HG02870 (cell line): ENCODE results near the gene PLVAP.

ENCODE experiments used
- ATAC-seq: cut with Tn5 transposase; IDR thresholded peaks from one replicate; pipeline ENCODE4 v1.9.1; 2021; ENCODE audit warnings: mild to moderate bottlenecking, moderate library complexity; ENCODE audit not compliant: unreplicated experiment

PLVAP gene

DNA sequence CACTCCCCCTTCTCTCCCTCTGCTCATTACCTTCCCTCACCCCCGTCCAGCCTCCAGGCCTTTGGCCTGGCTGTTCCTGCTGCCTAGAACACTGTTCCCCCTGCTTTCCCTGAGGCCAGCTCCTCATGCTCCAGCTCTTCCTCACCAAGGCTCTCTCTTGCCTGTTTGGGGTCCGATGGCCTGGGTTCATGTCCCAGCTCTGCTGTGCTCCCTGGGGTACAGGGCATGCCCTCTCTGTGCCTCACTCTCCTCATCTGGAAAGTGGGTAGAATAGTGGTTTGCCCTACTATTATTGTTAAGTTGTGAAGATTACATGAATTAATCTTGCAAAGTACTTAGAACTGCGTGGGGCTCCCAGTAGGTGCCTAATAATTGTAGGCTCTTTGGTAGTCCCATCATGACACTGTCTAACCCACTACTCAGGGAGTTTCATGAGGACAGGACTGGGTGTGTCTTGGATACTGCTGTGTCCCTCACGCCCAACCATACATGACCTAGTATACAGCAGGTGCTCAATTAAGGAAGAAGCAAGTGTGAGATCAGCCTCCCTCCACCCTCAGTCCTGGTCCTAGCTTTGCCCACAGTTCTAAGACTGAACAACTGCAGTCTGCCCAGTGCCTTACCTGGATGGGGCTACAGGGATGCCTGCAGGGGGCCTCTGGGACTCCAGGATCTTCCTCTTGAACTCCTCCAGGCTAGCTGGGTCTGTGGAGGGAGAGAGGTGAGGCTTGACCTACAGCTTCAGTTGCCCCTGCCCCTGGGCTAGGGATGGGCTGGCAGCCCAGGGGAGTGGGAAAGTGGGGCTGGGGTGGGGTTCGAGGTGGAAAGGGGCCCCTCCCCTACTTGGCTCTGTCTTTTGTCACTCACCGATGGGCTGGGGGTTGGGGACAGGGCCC is 17.0 kb downstream of the PLVAP start:
- ATAC-seq: no peak

DNA sequence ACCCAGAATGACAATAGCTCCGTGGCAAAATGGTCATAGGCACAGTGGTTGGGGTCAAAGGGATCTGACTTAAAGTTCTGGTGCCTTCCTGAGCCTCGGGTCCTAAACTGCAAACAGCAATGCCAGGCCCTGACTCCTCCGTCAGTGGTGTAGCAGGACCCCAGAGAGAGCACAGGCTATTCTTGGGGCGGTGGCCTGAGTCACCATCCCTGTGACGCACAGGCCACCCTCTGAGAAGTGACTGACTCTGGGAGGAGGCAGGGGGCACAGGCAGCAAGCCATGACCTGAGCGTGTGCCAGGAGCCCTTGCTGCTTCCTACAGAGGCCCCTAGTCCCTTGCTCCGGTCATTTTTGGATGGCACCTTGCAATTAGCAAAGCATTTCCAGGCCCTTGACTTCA is 18.7 kb downstream of the PLVAP start:
- no peak for ATAC-seq

DNA sequence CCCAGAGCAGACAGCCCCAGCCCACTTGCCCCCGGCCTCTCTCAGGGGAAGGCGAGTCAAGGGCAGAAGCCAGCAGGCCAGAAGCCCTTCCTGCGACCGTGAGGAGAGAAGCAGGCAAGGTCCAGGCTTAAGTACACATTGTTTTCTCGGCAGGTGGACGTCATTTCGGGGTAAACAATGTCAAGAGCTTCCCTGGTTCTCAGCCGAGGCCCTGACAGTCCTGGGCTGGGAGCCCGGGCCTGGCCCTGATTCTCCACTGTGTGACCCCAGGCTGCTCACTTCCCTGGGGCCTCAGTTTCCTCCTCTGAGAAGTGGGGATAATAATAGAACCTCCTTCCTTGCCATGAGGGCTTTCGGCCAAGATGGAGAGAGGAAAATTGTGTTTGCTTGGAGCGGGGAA is 19.4 kb downstream of the PLVAP start:
- ATAC-seq: no peak

DNA sequence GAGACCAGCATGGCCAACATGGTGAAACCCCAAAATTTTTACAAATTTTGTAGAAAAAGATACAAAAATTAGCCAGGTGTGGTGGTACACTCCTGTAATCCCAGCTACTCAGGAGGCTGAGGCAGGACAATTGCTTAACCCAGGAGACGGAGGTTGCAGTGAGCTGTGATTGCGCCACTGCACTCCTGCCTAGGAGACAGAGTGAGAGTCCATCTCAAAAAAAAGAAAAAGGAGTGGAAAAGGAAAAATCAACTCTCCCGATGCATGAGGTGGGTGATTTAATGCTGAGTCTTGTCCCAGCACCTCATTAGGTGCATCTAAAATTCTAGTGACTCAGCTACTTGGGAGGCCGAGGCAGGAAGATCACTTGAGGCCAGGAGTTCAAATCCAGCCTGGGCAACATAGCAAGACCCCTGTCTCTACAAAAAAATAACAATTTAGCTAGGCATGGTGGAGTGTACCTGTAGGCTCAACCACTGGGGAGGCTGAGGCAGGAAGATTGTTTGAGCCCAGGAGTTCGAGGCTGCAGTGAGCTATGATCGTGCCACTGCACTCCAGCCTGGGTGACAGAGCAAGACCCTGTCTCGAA is 20.0 kb downstream of the PLVAP start:
- no peak for ATAC-seq

DNA sequence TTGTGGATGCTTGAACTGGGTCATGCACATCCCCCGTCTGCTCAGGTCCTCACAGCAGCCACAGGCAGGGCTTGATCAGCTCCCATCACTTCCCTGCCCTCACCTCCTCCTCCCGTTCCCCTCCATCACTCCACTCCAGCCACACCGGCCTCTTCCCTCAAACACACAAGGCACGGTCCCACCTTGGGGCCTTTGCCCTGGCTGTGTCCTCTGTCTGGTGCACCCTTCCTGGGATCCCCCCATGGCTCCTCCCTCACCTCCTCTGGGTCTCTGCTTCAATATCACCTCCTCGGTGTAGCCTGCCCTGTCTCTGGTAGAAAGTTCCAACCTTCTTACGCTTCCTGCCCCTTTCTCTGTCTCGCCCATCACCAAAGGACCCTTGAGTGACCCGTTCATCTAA is 23.8 kb downstream of the PLVAP start:
- ATAC-seq: no peak

DNA sequence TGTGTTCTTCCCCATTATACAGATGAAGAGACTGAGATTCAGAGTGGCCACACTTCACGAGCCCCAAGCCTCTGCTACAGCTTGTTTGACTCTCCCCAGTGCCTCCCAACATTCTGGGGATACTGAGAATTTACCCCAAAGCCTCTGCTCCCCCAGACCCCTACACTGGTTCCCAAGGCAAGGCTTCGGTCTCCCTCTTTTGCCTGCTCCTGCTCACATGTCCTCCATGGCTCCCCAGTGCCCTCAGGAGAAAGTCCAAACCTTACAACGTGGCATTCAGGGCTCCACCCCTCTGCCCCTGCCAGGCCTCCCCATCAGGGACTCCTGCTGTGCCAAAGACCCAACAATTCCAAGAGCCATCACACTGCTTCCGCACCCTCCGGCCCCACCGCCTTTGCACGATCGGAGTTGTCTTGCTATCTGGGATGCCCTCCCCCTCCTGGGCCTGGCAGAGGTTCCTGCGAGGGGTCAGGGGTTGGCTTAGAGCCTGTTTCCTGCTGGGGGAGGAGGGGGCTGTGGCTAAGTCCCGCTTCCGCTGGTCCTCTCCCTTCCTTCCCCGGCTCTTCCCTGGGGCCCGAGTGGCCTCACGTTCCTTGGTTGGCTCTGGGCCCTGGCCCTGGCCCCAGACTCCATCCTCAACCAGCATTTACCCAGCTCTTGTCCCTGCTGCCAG is 24.4 kb downstream of the PLVAP start:
- ATAC-seq: no peak

DNA sequence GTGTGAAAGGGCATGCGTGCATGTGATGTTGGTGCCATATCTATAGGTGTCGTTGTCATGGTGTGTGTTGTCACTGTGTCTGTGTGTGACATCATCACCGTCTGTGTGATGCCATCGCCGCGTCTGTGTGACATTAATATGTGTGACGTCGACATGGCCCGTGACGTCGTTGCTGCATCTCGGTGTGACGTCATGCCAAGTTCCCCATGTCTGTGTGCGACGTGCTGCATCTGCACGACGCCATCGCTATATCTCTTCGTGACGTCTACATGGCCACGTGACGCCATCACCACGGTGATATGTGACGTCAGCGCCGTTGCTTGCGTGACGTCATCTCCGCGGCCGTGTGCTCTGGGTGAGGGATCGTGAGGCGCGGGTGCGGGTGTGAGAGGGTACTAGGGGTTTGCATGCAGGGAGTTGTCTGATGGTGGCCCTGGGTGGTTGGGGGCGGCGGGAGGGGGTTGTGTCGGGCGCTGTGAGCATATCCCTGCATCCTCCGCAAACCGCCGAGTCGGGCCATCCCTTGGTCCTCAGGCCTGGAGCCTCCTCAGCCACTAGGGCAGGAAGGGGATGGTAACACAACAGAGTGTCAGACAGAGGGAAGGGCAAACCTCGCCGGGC is 25.2 kb downstream of the PLVAP start:
- no peak for ATAC-seq

DNA sequence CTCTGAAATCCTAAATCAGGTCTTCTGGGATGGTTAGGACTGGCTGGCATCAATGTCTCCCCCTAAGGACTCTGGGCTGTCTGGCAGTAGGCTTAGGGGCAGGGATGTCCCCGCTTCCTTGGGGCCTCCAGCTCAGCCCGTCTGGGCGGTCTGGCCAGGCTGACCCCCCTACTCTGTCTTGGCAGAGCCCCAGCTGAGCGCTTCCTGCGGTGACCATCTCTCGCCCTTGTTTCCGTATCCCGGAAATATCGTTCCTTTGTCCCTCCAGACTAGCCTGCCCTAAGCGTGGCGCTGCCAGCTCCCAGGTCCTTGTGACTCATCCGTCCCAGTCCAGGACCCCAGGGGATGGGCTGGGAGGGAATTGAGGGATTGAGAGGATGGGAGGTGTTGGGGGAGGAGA is 28.4 kb downstream of the PLVAP start:
- ATAC-seq: no peak

DNA sequence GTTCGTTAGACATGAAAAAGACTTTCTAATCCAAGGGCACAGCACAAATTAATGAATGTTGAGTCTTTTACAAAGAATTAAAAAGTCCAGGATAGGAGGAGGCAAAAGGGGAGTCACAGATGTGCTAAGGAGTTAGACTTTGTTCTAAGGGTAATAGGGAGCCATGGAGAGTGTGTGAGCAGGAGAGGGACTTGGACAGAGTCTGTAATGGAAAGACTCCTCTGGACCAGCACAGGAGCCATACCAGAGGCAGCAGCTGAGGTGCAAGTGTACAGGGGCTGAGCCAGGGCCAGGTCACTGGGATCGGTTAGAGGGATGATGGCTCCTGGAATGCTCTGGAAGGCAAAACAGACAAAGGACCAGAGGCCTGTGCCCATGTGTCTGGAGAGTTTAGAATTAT is 29.3 kb downstream of the PLVAP start:
- ATAC-seq: no peak

DNA sequence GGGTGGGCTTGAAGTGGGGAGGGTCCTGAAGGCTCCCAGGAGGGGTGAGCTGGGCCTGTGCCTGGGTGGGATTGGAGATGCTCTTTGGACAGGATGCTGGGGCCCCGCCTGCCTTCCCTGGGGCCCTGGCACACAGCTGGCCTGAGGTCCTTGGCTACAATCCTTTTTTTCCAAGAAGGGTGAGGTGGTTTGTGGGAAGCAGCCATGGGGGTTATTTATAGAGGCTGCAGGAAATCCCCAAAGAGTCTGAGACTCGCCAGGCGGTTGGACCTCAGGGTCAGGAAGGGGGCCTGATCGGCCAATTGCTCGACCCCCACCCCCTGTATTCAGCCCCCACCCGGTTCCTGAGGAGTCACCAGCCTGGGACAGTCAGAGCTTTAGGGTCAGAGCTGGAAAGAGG is 29.8 kb downstream of the PLVAP start:
- ATAC-seq: no peak

DNA sequence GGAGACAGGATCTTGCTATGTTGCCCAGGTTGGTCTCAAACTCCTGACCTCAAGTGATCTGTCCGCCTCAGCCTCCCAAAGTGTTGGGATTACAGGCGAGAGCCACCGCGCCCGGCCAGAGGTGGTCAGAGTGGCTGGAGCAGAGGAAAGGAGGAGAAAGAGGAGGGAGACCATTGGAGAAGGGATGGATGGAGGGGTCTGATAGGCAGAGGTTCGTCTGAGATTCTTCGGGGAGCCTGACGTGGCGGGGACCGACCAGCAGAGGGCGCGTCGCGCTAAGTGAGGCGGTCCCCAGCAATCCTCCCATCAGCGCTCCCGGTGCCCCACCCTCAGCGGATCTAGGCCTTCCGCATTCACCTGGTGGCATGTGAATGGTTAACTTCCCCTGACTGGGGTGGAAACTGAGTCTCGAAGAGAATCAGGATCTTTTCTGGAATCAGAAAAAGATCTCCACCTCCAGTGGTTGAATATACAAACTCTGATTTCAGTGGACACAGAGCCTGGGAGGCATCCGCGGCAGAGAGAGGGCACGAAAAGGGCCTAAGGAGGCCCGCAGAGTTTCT is 31.0 kb downstream of the PLVAP start:
- ATAC-seq: no peak

DNA sequence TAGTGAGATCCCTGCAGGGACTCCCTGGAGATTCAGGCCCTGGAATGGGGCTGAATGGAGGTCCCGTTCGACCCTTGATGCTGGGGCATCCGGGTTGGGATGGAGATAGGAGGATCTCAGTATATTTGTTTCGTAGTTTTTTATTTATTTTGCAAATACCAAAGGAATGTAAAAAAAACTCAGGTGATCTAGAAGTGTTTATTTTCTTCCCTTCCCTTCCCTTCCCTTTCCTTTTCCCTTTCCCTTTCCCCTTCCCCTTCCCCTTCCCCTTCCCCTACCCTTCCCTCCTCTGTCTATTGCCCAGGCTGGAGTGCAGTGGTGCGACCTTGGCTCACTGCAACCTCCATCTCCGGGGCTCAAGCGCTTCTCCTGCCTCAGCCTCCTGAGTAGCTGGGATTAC is 35.3 kb downstream of the PLVAP start:
- no peak for ATAC-seq

DNA sequence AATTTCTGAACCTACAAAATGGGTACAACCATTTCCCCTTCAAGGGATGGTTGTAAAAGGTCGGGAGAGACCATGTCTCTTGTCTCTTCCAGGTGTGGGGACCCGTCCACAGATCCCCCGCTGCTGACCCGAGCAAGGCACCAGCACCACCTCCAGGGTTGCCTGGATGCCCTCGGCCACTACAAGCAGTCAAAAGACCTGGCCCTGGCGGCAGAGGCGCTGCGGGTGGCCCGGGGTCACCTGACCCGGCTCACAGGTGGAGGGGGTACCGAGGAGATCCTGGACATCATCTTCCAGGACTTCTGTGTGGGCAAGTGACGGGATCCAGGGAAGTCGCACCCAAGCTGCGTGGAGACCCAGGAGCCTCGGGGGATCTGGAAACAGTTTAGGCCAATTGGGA is 35.8 kb downstream of the PLVAP start:
- no peak for ATAC-seq

DNA sequence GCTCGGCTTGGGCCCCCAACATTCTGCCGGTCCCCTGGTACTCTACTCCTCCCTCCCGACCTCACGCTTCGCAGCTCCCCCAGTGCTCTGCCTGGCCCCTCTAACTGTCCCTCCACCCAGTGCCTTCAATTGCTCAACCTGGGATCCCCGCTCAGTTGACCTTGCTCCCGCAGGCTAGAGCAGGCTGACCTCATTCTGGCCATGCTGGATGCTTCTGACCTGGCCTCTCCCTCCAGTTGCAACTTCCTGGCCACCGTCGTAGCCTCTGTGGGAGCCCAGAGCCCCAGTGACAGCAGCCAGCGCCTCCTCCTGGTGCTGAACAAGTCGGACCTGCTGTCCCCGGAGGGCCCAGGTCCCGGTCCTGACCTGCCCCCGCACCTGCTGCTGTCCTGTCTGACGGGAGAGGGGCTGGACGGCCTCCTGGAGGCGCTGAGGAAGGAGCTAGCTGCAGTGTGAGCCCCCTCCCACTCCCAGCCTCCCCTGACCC is 36.2 kb downstream of the PLVAP start:
- ATAC-seq: no peak

DNA sequence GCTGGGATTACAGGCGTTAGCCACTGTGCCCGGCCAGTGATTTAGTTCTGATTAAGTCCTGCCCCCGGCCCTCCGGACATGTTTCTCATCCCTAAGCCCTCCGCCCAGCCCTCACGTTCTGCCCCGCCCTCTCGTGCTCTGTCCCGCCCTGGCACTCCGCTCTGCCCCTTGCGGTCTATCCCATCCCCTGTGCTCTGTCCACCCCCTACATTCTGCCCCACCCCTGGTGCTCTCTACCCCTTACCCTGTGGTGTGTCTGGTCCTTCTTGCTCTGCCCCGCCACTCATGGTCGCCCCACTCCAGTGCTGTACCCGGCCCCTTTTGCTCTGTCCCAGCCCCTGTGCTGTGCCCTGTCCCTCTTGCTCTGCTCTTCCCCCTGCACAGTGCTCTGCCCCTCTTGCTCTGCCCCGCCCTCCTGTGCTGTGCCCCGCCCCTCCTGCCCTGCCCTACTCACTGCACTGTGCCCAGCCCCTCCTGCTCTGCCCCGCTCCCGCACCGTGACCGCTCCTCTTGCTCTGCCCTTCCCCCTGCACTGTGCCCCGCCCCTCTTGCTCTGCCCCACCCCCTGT is 36.8 kb downstream of the PLVAP start:
- no peak for ATAC-seq

DNA sequence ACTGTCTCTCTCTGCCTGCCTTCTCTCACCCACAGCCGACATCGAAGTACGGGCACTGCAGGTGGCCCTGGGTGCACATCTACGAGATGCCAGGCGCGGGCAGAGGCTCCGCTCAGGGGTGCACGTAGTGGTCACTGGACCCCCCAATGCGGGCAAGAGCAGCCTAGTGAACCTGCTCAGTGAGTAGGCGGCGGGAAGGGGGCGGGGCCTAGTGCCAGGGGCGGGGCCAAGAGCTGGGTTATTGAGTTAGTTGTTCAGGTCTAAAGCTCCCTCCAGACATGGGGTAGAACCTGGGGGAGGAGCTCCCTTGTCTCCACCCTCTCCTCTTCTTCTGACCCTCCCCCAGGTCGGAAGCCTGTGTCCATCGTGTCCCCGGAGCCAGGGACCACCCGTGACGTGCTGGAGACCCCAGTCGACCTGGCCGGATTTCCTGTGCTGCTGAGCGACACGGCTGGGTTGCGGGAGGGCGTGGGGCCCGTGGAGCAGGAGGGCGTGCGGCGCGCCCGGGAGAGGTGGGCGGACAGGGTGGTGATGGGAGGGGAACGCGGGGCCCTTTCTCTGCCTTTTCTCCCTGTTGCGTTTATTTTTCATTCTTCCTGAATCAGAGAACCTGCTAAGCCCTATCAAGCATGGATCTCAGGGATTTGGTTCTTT is 37.9 kb downstream of the PLVAP start:
- no peak for ATAC-seq

DNA sequence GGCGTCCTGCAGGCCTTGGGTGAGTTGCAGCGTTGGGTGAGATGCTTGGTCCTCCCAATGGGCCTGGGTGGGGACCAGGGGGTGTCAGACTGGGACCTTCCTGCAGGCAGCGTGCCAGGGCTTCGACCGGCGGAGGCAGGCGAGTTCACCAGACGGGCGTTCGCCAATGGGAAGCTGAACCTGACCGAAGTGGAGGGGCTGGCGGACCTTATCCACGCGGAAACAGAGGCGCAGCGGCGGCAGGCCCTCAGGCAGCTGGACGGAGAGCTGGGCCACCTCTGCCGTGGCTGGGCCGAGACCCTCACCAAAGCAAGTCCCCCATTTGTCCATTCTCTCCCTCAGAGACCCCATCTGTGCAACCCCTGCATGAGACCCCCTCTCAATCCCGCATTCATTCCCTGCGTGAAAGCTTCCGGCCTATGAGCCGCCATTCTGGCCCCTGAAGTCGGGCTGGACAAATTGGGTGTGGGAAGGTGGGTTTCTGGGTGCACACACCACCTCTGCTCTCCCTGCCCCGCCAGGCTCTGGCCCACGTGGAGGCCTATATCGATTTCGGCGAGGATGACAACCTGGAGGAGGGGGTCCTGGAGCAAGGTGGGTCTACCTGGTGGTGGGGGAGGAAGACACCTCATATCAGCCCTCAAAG is 38.6 kb downstream of the PLVAP start:
- ATAC-seq: no peak

DNA sequence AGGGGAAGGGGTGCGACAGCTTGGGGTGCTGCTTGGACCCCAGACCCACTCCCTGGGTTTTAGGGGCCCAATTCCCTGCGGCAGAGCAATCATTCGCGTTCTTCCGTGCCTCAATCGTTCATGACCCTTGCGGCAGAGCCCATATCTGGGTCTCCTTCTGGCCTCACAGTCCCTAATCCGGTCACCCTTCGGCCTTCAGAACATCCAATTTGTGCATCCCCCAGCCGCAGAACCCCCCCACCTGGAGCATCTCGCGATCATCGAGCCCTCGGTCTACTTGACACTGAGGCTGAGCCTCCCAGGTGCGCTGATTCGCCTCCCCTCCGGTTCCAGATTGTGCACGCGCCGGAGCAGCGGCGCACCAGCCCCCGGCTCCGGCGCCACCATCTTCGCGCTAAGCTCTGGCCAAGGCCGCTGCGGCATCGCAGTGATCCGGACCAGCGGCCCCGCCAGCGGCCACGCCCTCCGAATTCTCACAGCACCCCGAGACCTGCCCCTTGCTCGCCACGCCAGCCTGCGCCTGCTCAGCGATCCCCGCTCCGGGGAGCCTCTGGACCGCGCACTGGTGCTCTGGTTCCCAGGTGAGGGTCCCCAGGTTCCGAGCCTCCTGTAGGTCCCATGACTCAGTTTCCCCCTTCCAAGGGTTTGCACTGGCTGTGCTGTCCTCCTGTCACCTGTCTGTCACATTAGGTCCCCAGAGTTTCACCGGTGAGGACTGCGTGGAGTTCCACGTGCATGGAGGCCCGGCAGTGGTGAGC is 39.3 kb downstream of the PLVAP start:
- no peak for ATAC-seq
